Endothelial cell of umbilical vein (primary cell): Measurements from ENCODE around the gene ZMIZ1. TPM values are rescaled to one million over a fixed set of nuclear protein-coding genes. Genes with fewer than 3 reads are reported as not detected.

Experiments
- BruUV-seq: library from RNA; stranded (reverse); fragments of 400-500 nt; replicated peaks from 2 replicates; lab custom pipeline; 2021; lab: Mats Ljungman, UMichigan
- CTCF ChIA-PET: fragments of 300-600, 350-600 bp; sonication (Branson Sonifier 250); formaldehyde crosslinking; loops from one replicate; lab custom pipeline; 2021; ENCODE audit warnings: antibody characterized with exemption, inconsistent platforms; lab: Charles Lee
- POLR2A ChIA-PET: fragments of 300-600, 350-600 bp; sonication (Branson Sonifier 250); formaldehyde crosslinking; loops from one replicate; lab custom pipeline; 2021; ENCODE audit warnings: antibody characterized with exemption, inconsistent platforms; lab: Charles Lee
- DNase-seq: peaks from one replicate; pipeline ENCODE4 v3.0.0-alpha.2; 2011; ENCODE audit warnings: low read depth, low spot score
- FAIRE-seq: peaks from 2 replicates; lab custom pipeline; 2011; peaks lifted over from hg19 to GRCh38; lab: Jason Lieb, UNC
- H2AFZ ChIP-seq: 2 replicates; pipeline ENCODE4 v1.6.0; 2012; ENCODE audit warnings: low read depth, low read length, control low read depth, inconsistent platforms
- H3K27ac ChIP-seq: 2 replicates; pipeline ENCODE4 v1.5.1; 2011; ENCODE audit warnings: low read depth, mild to moderate bottlenecking, control low read depth, low read length, moderate library complexity; ENCODE audit not compliant: insufficient read depth
- H3K27me3 ChIP-seq, 2 experiments: 2 replicates each; pipeline versions ENCODE4 v1.6.0 to v1.6.1; 2011; ENCODE audit warnings: low read length in 2 of 2, mixed read lengths in 1 of 2; ENCODE audit not compliant: control insufficient read depth in 2 of 2, insufficient read depth in 2 of 2
- H3K36me3 ChIP-seq, 2 experiments: 2 replicates in 1 of 2; 3 replicates in 1 of 2; pipeline ENCODE4 v1.5.1; 2011; ENCODE audit warnings: low read length in 2 of 2, mild to moderate bottlenecking in 1 of 2, moderate library complexity in 1 of 2; ENCODE audit not compliant: control insufficient read depth in 2 of 2, insufficient read depth in 2 of 2; ENCODE audit errors: extremely low read depth in 1 of 2
- H3K4me1 ChIP-seq: 3 replicates; pipeline ENCODE4 v1.5.1; 2011; ENCODE audit warnings: mild to moderate bottlenecking, low read length; ENCODE audit not compliant: control insufficient read depth, insufficient read depth; ENCODE audit errors: extremely low read depth
- H3K4me2 ChIP-seq: 2 replicates; pipeline ENCODE4 v1.6.1; 2011; ENCODE audit warnings: low read length, control low read depth, mixed read lengths; ENCODE audit not compliant: insufficient read depth
- H3K4me3 ChIP-seq, 3 experiments: fragments of 200-600 bp in 1 of 3; sonication (generic), shearing (Covaris generic) in 1 of 3; replicated peaks in 1 of 3; 2 replicates each; pipeline ENCODE4 v1.5.1; 2011 to 2016; ENCODE audit warnings: control low read depth in 3 of 3, low read length in 3 of 3, mild to moderate bottlenecking in 2 of 3, inconsistent platforms in 1 of 3, low read depth in 1 of 3, moderate library complexity in 1 of 3; ENCODE audit not compliant: insufficient read depth in 1 of 3
- H3K79me2 ChIP-seq: 2 replicates; pipeline ENCODE4 v1.6.0; 2012; ENCODE audit warnings: low read length, inconsistent platforms; ENCODE audit not compliant: control insufficient read depth, insufficient read depth
- H3K9ac ChIP-seq: replicated peaks from 2 replicates; pipeline ENCODE3; 2011; ENCODE audit warnings: low read length, control low read depth; ENCODE audit not compliant: insufficient read depth; ENCODE audit errors: extremely low read depth
- H3K9me1 ChIP-seq: replicated peaks from 3 replicates; pipeline ENCODE4 v1.6.0; 2011; ENCODE audit warnings: mild to moderate bottlenecking, low read length; ENCODE audit not compliant: control insufficient read depth, insufficient read depth; ENCODE audit errors: extremely low read depth
- H3K9me3 ChIP-seq: replicated peaks from 2 replicates; pipeline ENCODE4 v1.5.1; 2012; ENCODE audit warnings: low read length, inconsistent platforms; ENCODE audit not compliant: control insufficient read depth, insufficient read depth
- H4K20me1 ChIP-seq: replicated peaks from 2 replicates; pipeline ENCODE3; 2011; ENCODE audit warnings: mild to moderate bottlenecking, low read length; ENCODE audit not compliant: control insufficient read depth, insufficient read depth; ENCODE audit errors: extremely low read depth
- CTCF ChIP-seq, 2 donors: IDR thresholded peaks; 1 replicate in 1 of 2; 2 replicates in 1 of 2; pipeline ENCODE4 v1.5.1; 2011; ENCODE audit warnings: low read length in 2 of 2, mild to moderate bottlenecking in 2 of 2, moderate library complexity in 2 of 2, control low read depth in 1 of 2, inconsistent platforms in 1 of 2, low read depth in 1 of 2; ENCODE audit not compliant: insufficient read depth in 1 of 2; ENCODE audit errors: extremely low read depth in 1 of 2
- EZH2 ChIP-seq: IDR thresholded peaks from 2 replicates; pipeline ENCODE4 v1.6.1; 2012; ENCODE audit warnings: borderline replicate concordance, low read depth, mild to moderate bottlenecking, moderate library complexity, low read length, inconsistent platforms; ENCODE audit not compliant: severe bottlenecking
- FOS ChIP-seq: IDR thresholded peaks from 2 replicates; pipeline ENCODE4 v1.6.1; 2011; ENCODE audit warnings: mild to moderate bottlenecking, low read length, moderate library complexity, borderline replicate concordance; ENCODE audit not compliant: insufficient read depth
- GATA2 ChIP-seq: IDR thresholded peaks from 2 replicates; pipeline ENCODE4 v1.7.0; 2011; ENCODE audit warnings: low read depth, mild to moderate bottlenecking, moderate library complexity, mixed read lengths, low read length; ENCODE audit not compliant: insufficient read length, insufficient read depth
- JUN ChIP-seq: IDR thresholded peaks from 2 replicates; pipeline ENCODE4 v1.6.1; 2011; ENCODE audit warnings: borderline replicate concordance, low read depth; ENCODE audit not compliant: insufficient read length, insufficient read depth
- MAX ChIP-seq: IDR thresholded peaks from 2 replicates; pipeline ENCODE4 v1.6.1; 2011; ENCODE audit not compliant: insufficient read depth, insufficient read length
- MYC ChIP-seq: IDR thresholded peaks from one replicate; pipeline ENCODE4 v1.6.1; 2011; ENCODE audit warnings: mild to moderate bottlenecking, low read depth, low read length
- POLR2A ChIP-seq: IDR thresholded peaks from 2 replicates; pipeline ENCODE4 v1.6.1; 2012; ENCODE audit warnings: low read depth, mild to moderate bottlenecking, control low read depth, low read length
- POLR2AphosphoS5 ChIP-seq: IDR thresholded peaks from 2 replicates; pipeline ENCODE4 v1.6.1; 2012; ENCODE audit warnings: low read depth, mild to moderate bottlenecking, control low read depth, low read length, moderate library complexity; ENCODE audit not compliant: insufficient read depth
- dilution Hi-C: fragments of 300-500 bp; cut with MboI; formaldehyde crosslinking; loops from one replicate; pipeline ENCODE4 v1.15.0; 2019; ENCODE audit warnings: low sequenced_read_pairs; ENCODE audit not compliant: extremely low pct_ligation_motif_present
- intact Hi-C: fragments of 100-400 bp; cut with micrococcal nuclease; formaldehyde crosslinking; loops from one replicate; pipeline ENCODE4 v1.10.0; 2022
- polyA plus RNA-seq, 4 experiments: library from polyadenylated mRNA; depleted of rRNA in 3 of 4; stranded (reverse) in 3 of 4; unstranded in 1 of 4; fragments of >200 nt; gene quantifications; 2 replicates each; pipeline versions ENCODE4 v1.2.1 to v1.2.3, GENCODE V29; 2011 to 2012; ENCODE audit warnings: missing spikeins in 1 of 4
- total RNA-seq: library from RNA; stranded (reverse); gene quantifications from 2 replicates; pipeline ENCODE4 v1.2.3, GENCODE V29; 2021

The ZMIZ1 gene
- total and polyA plus RNA-seq, 2 donors (not counting 3 experiments of a cell fraction or from before 2014, with no cell fraction given): 12.5 to 46.7 TPM

GRCh38 chr10:79231908-79232307 lies 163.1 kb downstream of the ZMIZ1 start:
- DNase-seq (no peak), FAIRE-seq (no peak)
- no peak overlapping the region for H3K4me3 ChIP-seq
- no TSS peak for BruUV-seq
- H3K9ac ChIP-seq: no peak overlapping the region
- no peaks in the 10 kb centered on the region for H3K9me1 ChIP-seq
- intact Hi-C loops (no loop called here), dilution Hi-C loops (no loop called here)
- H3K4me1 ChIP-seq: peaks cover 19% of the 10 kb centered on the region
- H3K27ac ChIP-seq: no peak overlapping the region
- ChIA-PET CTCF (interaction anchor here (1.1 to 1.5 kb wide), 2 partner anchors 11 to 29 kb away, joined by 3 read pairs; no protein-coding TSS in a partner anchor), POLR2A (no interaction called here)
- no peaks in the 10 kb centered on the region for H4K20me1 ChIP-seq
- no peak overlapping the region for H2AFZ ChIP-seq
- no peaks in the 10 kb centered on the region for H3K9me3 ChIP-seq
- peaks cover 0 to 17% of the 10 kb centered on the region in 2 experiments for H3K36me3 ChIP-seq
- H3K27me3 ChIP-seq: no peaks in the 10 kb centered on the region
- TF ChIP-seq POLR2AphosphoS5 (no peak), POLR2A (no peak), CTCF (IDR thresholded peaks at IDR 0.05; ENCODE audit: extremely low read depth in 1 of 2, insufficient read depth in 1 of 2, low read depth in 1 of 2, low read length in 2 of 2) (no peak), MAX (no peak), GATA2 (no peak), JUN (no peak), EZH2 (no peak), MYC (no peak), FOS (no peak)
- H3K4me2 ChIP-seq: no peak overlapping the region
- no peaks in the 10 kb centered on the region for H3K79me2 ChIP-seq
